GM12892 (cell line): ENCODE data around the gene ABHD12.

Source experiments
- DNase-seq: peaks from one replicate; pipeline ENCODE4 v3.0.0; 2011; ENCODE audit not compliant: insufficient read length
- FAIRE-seq: peaks from 2 replicates; lab custom pipeline; 2011; peaks lifted over from hg19 to GRCh38; lab: Jason Lieb, UNC
- POLR2A ChIP-seq: IDR thresholded peaks from 2 replicates; pipeline ENCODE4 v1.6.1; 2011; ENCODE audit warnings: low read depth, low read length, control low read depth
- POLR2AphosphoS5 ChIP-seq: IDR thresholded peaks from 2 replicates; pipeline ENCODE4 v1.6.1; 2011; ENCODE audit warnings: low read depth, low read length, control low read depth
- TAF1 ChIP-seq: IDR thresholded peaks from 2 replicates; pipeline ENCODE4 v1.6.1; 2011; ENCODE audit warnings: low read depth, mild to moderate bottlenecking, control low read depth, low read length, borderline replicate concordance

Gene ABHD12

GRCh38 chr20:25258828-25259227 lies 131.8 kb downstream of the ABHD12 start:
- TF ChIP-seq POLR2AphosphoS5 (no peak), POLR2A (no peak), TAF1 (no peak)
- FAIRE-seq (no peak), DNase-seq (no peak)

- FAIRE-seq, result no peak
- DNase-seq, result no peak
- TF ChIP-seq POLR2AphosphoS5 (no peak), TAF1 (no peak), POLR2A (no peak)
Observed at GRCh38 chr20:25258476-25258805, 132.2 kb downstream of the ABHD12 start.

- FAIRE-seq (no peak), DNase-seq (no peak)
- TF ChIP-seq POLR2AphosphoS5 (no peak), TAF1 (no peak), POLR2A (no peak)
Observed at GRCh38 chr20:25257756-25258475, 132.7 kb downstream of the ABHD12 start.

GRCh38 chr20:25257130-25257529 lies 133.5 kb downstream of the ABHD12 start:
- no peak for FAIRE-seq
- TF ChIP-seq POLR2AphosphoS5 (no peak), TAF1 (no peak), POLR2A (no peak)
- DNase-seq, result no peak

GRCh38 chr20:25256226-25256859 lies 134.3 kb downstream of the ABHD12 start:
- DNase-seq (no peak), FAIRE-seq (no peak)
- TF ChIP-seq POLR2AphosphoS5 (no peak), POLR2A (no peak), TAF1 (no peak)

DNA sequence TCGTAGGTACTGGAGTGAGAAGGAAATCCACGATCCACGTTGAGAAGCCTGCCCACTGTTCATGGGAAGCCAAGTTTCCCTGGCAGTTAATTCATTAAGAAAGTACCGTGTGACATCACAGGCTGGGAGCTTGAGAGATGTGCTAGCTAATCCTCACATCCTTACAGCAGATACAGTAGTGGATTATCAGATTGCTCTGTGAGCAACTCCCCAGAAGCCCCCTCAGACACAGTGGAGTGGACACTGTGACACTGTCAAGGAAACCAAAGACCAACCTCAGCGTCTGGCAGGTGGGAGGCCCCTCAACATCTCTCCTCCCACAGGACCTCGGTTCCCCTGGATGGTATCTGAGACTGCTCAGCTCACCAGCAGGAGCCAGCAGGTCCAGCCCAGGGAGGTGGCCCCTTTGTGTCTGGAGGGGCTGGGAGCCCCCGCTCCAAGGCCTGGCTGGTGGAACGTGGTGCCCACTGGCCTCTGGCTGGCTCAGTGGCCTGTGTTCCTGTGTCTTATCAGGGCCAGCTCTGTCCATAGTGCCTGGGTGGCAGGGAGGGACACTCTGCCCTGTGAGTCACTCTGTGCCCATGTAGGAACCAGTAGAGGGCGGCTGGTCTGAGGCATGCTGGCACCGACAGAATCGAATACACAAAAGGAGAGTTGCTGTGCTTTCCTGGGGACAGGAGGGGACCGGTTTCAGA lies 135.5 kb downstream of the ABHD12 start:
- no peak for DNase-seq
- FAIRE-seq, result no peak
- TF ChIP-seq TAF1 (no peak), POLR2A (no peak), POLR2AphosphoS5 (no peak)

GRCh38 chr20:25254571-25254970 lies 136.1 kb downstream of the ABHD12 start:
- TF ChIP-seq TAF1, result no peak
- TF ChIP-seq POLR2A, result no peak
- no peak for TF ChIP-seq POLR2AphosphoS5
- FAIRE-seq, result no peak
- no peak for DNase-seq

- DNase-seq, result no peak
- no peak for FAIRE-seq
Observed at GRCh38 chr20:25253606-25254275, 136.9 kb downstream of the ABHD12 start.

GRCh38 chr20:25252686-25253421 lies 137.8 kb downstream of the ABHD12 start:
- DNase-seq (no peak), FAIRE-seq (no peak)
- TF ChIP-seq POLR2AphosphoS5, result no peak

More at GRCh38 chr20:25253606-25254275, 136.9 kb downstream of the ABHD12 start:
- no peak for TF ChIP-seq TAF1
- no peak for TF ChIP-seq POLR2AphosphoS5
- TF ChIP-seq POLR2A, result no peak

DNA sequence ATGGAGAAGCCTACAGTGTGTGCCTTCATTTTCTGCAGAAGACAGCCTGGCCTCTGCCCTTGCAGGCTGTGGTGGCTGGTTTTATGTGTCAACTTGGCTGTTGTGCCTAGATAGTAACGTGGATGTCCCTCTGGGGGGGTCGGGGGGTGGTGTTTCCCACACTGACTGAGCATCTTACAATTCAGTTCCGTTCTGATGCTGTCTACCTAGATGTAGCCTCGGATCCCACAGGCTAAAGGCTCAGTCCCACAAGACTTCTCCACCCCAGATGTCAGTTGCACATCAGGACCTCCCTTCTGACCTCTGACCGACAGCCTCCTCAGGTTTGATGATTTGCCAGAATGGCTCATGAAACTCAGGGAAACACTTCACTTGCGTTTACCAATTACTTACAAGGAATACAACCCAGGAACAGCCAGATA lies 138.4 kb downstream of the ABHD12 start:
- TF ChIP-seq POLR2A (no peak), POLR2AphosphoS5 (no peak), TAF1 (no peak)
- no peak for FAIRE-seq
- no peak for DNase-seq

GRCh38 chr20:25251558-25251957 lies 139.1 kb downstream of the ABHD12 start:
- TF ChIP-seq POLR2A, result no peak
- TF ChIP-seq POLR2AphosphoS5, result no peak
- TF ChIP-seq TAF1, result no peak
- FAIRE-seq, result no peak

DNA sequence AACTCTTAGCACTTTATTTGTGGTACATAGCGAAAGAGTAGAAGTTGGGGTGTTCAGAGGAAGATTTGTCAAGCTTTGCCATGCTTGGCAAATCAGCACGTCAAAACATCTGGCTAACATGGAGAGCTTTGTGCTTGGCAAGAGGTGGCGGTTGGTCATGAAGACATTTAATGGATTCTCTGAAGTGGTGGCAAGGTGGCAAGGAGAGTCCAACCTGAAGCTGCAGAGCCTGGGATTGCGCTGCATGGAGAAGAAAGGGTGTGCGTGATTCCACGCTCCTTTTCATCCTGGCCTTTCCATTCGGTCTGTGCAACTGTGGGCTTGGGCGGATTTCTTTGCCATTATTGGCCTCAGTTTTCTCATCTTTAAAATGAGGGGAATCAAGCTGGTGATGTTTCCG lies 139.6 kb downstream of the ABHD12 start:
- DNase-seq, result no peak
- FAIRE-seq, result no peak
- TF ChIP-seq TAF1 (no peak), POLR2AphosphoS5 (no peak), POLR2A (no peak)

More at GRCh38 chr20:25251558-25251957, 139.1 kb downstream of the ABHD12 start:
- no peak for DNase-seq
